Brain microvascular endothelial cell (primary cell): Measurements from ENCODE around the gene ZDHHC21.

Source experiments
- DNase-seq: peaks from one replicate; pipeline ENCODE4 v3.0.0-alpha.2; 2020
- H3K27ac ChIP-seq: fragments of 250-450 bp; sonication (Bioruptor Pico); 2 replicates; pipeline ENCODE4 v1.5.1; 2020; ENCODE audit warnings: mild to moderate bottlenecking, moderate library complexity
- H3K27me3 ChIP-seq: fragments of 250-450 bp; sonication (Bioruptor Pico); replicated peaks from 2 replicates; pipeline ENCODE4 v1.5.1; 2020; ENCODE audit warnings: mild to moderate bottlenecking
- H3K36me3 ChIP-seq: fragments of 250-450 bp; sonication (Bioruptor Pico); replicated peaks from 2 replicates; pipeline ENCODE4 v1.5.1; 2020; ENCODE audit warnings: mild to moderate bottlenecking
- H3K4me3 ChIP-seq: 2 replicates; pipeline ENCODE4 v1.5.1; 2011; ENCODE audit warnings: low read depth, mild to moderate bottlenecking, control low read depth, low read length, moderate library complexity
- CTCF ChIP-seq: IDR thresholded peaks from 2 replicates; pipeline ENCODE4 v1.5.1; 2011; ENCODE audit warnings: low read depth, mild to moderate bottlenecking, moderate library complexity, low read length, control low read depth, inconsistent platforms; ENCODE audit errors: missing control alignments
- in situ Hi-C: cut with HindIII; loops from 2 replicates; pipeline ENCODE4 v1.10.0; 2017; ENCODE audit warnings: low sequenced_read_pairs, low pct_ligation_motif_present

The ZDHHC21 gene

GRCh38 chr9:14618836-14619420 lies 74.3 kb downstream of the ZDHHC21 start:
- Histone ChIP-seq H3K36me3 (no peaks in the 10 kb centered on the region), H3K27ac (no peak overlapping the region), H3K4me3 (no peak overlapping the region), H3K27me3 (no peaks in the 10 kb centered on the region)
- no peak for DNase-seq
- TF ChIP-seq CTCF = no peak
- in situ Hi-C loops = no loop called here

- DNase-seq = peak; percentile 9
Observed at GRCh38 chr9:14616188-14616982, 76.8 kb downstream of the ZDHHC21 start.

GRCh38 chr9:14608540-14608939 lies 84.7 kb downstream of the ZDHHC21 start:
- no peaks in the 10 kb centered on the region for H3K27me3 ChIP-seq
- no peak for TF ChIP-seq CTCF
- in situ Hi-C loops = no loop called here
- no peak for DNase-seq
- H3K4me3 ChIP-seq = no peak overlapping the region
- no peaks in the 10 kb centered on the region for H3K36me3 ChIP-seq
- H3K27ac ChIP-seq = no peak overlapping the region

More at GRCh38 chr9:14616188-14616982, 76.8 kb downstream of the ZDHHC21 start:
- Histone ChIP-seq H3K27me3 (no peaks in the 10 kb centered on the region), H3K27ac (no peak overlapping the region), H3K4me3 (no peak overlapping the region), H3K36me3 (no peaks in the 10 kb centered on the region)
- in situ Hi-C loops = no loop called here
- TF ChIP-seq CTCF = peak; percentile 64

- in situ Hi-C loops = no loop called here
- H3K27ac ChIP-seq = no peak overlapping the region
Observed at GRCh38 chr9:14597171-14597799, 95.9 kb downstream of the ZDHHC21 start.

GRCh38 chr9:14593406-14593805 lies 99.8 kb downstream of the ZDHHC21 start:
- no peak for TF ChIP-seq CTCF
- Histone ChIP-seq H3K27me3 (no peaks in the 10 kb centered on the region), H3K4me3 (no peak overlapping the region), H3K27ac (no peak overlapping the region), H3K36me3 (no peaks in the 10 kb centered on the region)
- no peak for DNase-seq
- in situ Hi-C loops = no loop called here

More at GRCh38 chr9:14597171-14597799, 95.9 kb downstream of the ZDHHC21 start:
- no peak for TF ChIP-seq CTCF
- Histone ChIP-seq H3K36me3 (no peaks in the 10 kb centered on the region), H3K4me3 (no peak overlapping the region), H3K27me3 (no peaks in the 10 kb centered on the region)
- no peak for DNase-seq
